MM.1S (cell line): ENCODE data around the gene GPA33.

ENCODE experiments used
- DNase-seq: peaks from one replicate; pipeline ENCODE4 v3.0.0-alpha.2; 2015
- H2AFZ ChIP-seq: fragments of 300-600 bp; sonication (generic); 2 replicates; pipeline ENCODE4 v1.6.0; 2016; ENCODE audit warnings: antibody characterized with exemption, low read length
- H3F3A ChIP-seq: fragments of 300-600 bp; sonication (generic); 2 replicates; pipeline ENCODE4 v1.6.1; 2016; ENCODE audit warnings: mild to moderate bottlenecking, antibody characterized with exemption, low read length, moderate library complexity, mixed read lengths; ENCODE audit not compliant: insufficient read depth
- H3K27ac ChIP-seq: fragments of 300-600 bp; sonication (generic); 2 replicates; pipeline ENCODE4 v1.5.1; 2016; ENCODE audit warnings: mild to moderate bottlenecking, low read length
- H3K27me3 ChIP-seq: fragments of 300-600 bp; sonication (generic); replicated peaks from 2 replicates; pipeline ENCODE4 v1.6.0; 2016; ENCODE audit warnings: low read length; ENCODE audit not compliant: insufficient read depth
- H3K36me3 ChIP-seq: fragments of 300-600 bp; sonication (generic); replicated peaks from 2 replicates; pipeline ENCODE4 v1.6.1; 2016; ENCODE audit warnings: mild to moderate bottlenecking, low read length, mixed read lengths; ENCODE audit not compliant: insufficient read depth
- H3K4me1 ChIP-seq: fragments of 300-600 bp; sonication (generic); 2 replicates; pipeline ENCODE4 v1.6.1; 2016; ENCODE audit warnings: low read length, mixed read lengths
- H3K4me2 ChIP-seq: fragments of 300-600 bp; sonication (generic); 2 replicates; pipeline ENCODE4 v1.6.0; 2016; ENCODE audit warnings: low read depth, low read length
- H3K4me3 ChIP-seq: fragments of 300-600 bp; sonication (generic); 2 replicates; pipeline ENCODE4 v1.5.1; 2016; ENCODE audit warnings: low read length, mixed read lengths
- H3K79me2 ChIP-seq: fragments of 300-600 bp; sonication (generic); 2 replicates; pipeline ENCODE4 v1.6.1; 2016; ENCODE audit warnings: mixed run types, low read length, mixed read lengths
- H3K9ac ChIP-seq: fragments of 300-600 bp; sonication (generic); 2 replicates; pipeline ENCODE4 v1.6.1; 2016; ENCODE audit warnings: low read length, mixed read lengths
- H3K9me2 ChIP-seq: fragments of 300-600 bp; sonication (generic); replicated peaks from 2 replicates; pipeline ENCODE4 v1.6.1; 2016; ENCODE audit warnings: mild to moderate bottlenecking, low read length, mixed read lengths; ENCODE audit not compliant: insufficient read depth
- H3K9me3 ChIP-seq: fragments of 300-600 bp; sonication (generic); replicated peaks from 2 replicates; pipeline ENCODE4 v1.6.1; 2016; ENCODE audit warnings: mild to moderate bottlenecking, low read length, mixed read lengths; ENCODE audit not compliant: insufficient read depth
- H4K20me1 ChIP-seq: fragments of 300-600 bp; sonication (generic); 2 replicates; pipeline ENCODE4 v1.6.1; 2016; ENCODE audit warnings: mild to moderate bottlenecking, low read length, moderate library complexity, mixed read lengths; ENCODE audit not compliant: insufficient read depth
- EZH2 ChIP-seq: fragments of 300-600 bp; sonication (generic); optimal IDR thresholded peaks from 2 replicates; pipeline ENCODE3; 2017; ENCODE audit warnings: low read depth, mild to moderate bottlenecking, antibody characterized with exemption, low read length, mixed read lengths
- EZH2phosphoT487 ChIP-seq: fragments of 300-600 bp; sonication (generic); IDR thresholded peaks from 2 replicates; pipeline ENCODE4 v1.6.1; 2018; ENCODE audit warnings: antibody characterized with exemption, low read length
- TF ChIP-seq, protein P1 (sequence below): fragments of 300-600 bp; sonication (generic); IDR thresholded peaks from 2 replicates; pipeline ENCODE4 v1.5.1; 2016; ENCODE audit warnings: antibody characterized with exemption, low read length, mixed read lengths

GPA33 gene

GRCh38 chr1:167110586-167110985 is 20.4 kb upstream of the GPA33 start:
- H3K4me1 ChIP-seq = peaks cover 10% of the 10 kb centered on the region
- H3K9me2 ChIP-seq = no peaks in the 10 kb centered on the region
- no peaks in the 10 kb centered on the region for H4K20me1 ChIP-seq
- H3K4me3 ChIP-seq = no peak overlapping the region
- no peak for DNase-seq
- no peaks in the 10 kb centered on the region for H3F3A ChIP-seq
- H3K36me3 ChIP-seq = no peaks in the 10 kb centered on the region
- no peak overlapping the region for H3K9ac ChIP-seq
- no peaks in the 10 kb centered on the region for H3K27me3 ChIP-seq
- H3K27ac ChIP-seq = no peak overlapping the region
- no peak for TF ChIP-seq EZH2phosphoT487
- TF ChIP-seq, protein P1, sequence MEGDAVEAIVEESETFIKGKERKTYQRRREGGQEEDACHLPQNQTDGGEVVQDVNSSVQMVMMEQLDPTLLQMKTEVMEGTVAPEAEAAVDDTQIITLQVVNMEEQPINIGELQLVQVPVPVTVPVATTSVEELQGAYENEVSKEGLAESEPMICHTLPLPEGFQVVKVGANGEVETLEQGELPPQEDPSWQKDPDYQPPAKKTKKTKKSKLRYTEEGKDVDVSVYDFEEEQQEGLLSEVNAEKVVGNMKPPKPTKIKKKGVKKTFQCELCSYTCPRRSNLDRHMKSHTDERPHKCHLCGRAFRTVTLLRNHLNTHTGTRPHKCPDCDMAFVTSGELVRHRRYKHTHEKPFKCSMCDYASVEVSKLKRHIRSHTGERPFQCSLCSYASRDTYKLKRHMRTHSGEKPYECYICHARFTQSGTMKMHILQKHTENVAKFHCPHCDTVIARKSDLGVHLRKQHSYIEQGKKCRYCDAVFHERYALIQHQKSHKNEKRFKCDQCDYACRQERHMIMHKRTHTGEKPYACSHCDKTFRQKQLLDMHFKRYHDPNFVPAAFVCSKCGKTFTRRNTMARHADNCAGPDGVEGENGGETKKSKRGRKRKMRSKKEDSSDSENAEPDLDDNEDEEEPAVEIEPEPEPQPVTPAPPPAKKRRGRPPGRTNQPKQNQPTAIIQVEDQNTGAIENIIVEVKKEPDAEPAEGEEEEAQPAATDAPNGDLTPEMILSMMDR = no peak
- TF ChIP-seq EZH2 = no peak
- no peak overlapping the region for H3K4me2 ChIP-seq
- H2AFZ ChIP-seq = no peak overlapping the region
- no peaks in the 10 kb centered on the region for H3K9me3 ChIP-seq
- H3K79me2 ChIP-seq = no peaks in the 10 kb centered on the region

GRCh38 chr1:167109125-167109524 is 18.9 kb upstream of the GPA33 start:
- no peaks in the 10 kb centered on the region for H3K79me2 ChIP-seq
- peaks cover 10% of the 10 kb centered on the region for H3K4me1 ChIP-seq
- H3K36me3 ChIP-seq = no peaks in the 10 kb centered on the region
- peak; percentile 53 for DNase-seq
- H3F3A ChIP-seq = no peaks in the 10 kb centered on the region
- no peaks in the 10 kb centered on the region for H3K27me3 ChIP-seq
- no peaks in the 10 kb centered on the region for H4K20me1 ChIP-seq
- H3K9me2 ChIP-seq = no peaks in the 10 kb centered on the region
- H3K4me3 ChIP-seq = no peak overlapping the region
- H3K9ac ChIP-seq = no peak overlapping the region
- H2AFZ ChIP-seq = no peak overlapping the region
- no peak overlapping the region for H3K27ac ChIP-seq
- H3K4me2 ChIP-seq = no peak overlapping the region
- H3K9me3 ChIP-seq = no peaks in the 10 kb centered on the region
- no peak for TF ChIP-seq EZH2phosphoT487
- no peak for TF ChIP-seq EZH2
- TF ChIP-seq, protein P1 = no peak

GRCh38 chr1:167107456-167107855 is 17.3 kb upstream of the GPA33 start:
- H3K4me3 ChIP-seq = no peak overlapping the region
- H3K9ac ChIP-seq = no peak overlapping the region
- peaks cover 10% of the 10 kb centered on the region for H3K4me1 ChIP-seq
- H3F3A ChIP-seq = no peaks in the 10 kb centered on the region
- H3K9me2 ChIP-seq = no peaks in the 10 kb centered on the region
- H3K9me3 ChIP-seq = no peaks in the 10 kb centered on the region
- H4K20me1 ChIP-seq = no peaks in the 10 kb centered on the region
- no peak overlapping the region for H2AFZ ChIP-seq
- no peaks in the 10 kb centered on the region for H3K36me3 ChIP-seq
- no peak overlapping the region for H3K27ac ChIP-seq
- no peak overlapping the region for H3K4me2 ChIP-seq
- TF ChIP-seq, protein P1 = no peak
- TF ChIP-seq EZH2 = no peak
- TF ChIP-seq EZH2phosphoT487 = no peak
- no peaks in the 10 kb centered on the region for H3K79me2 ChIP-seq
- DNase-seq = no peak
- H3K27me3 ChIP-seq = no peaks in the 10 kb centered on the region
